Lower leg skin (tissue), 3 donors: ENCODE data around the gene RFNG.

ENCODE experiments used
- POLR2A ChIP-seq, 2 donors: fragments of 450-650 bp; IDR thresholded peaks; one replicate each; pipeline ENCODE4 v1.6.1; 2016 to 2017; ENCODE audit warnings: antibody characterized with exemption in 2 of 2, mild to moderate bottlenecking in 1 of 2, moderate library complexity in 1 of 2
- TF ChIP-seq, protein P1 (sequence below), 3 donors: fragments of 450-650 bp; IDR thresholded peaks; one replicate each; pipeline ENCODE4 v1.5.1; 2016; ENCODE audit warnings: antibody characterized with exemption in 3 of 3, mild to moderate bottlenecking in 3 of 3, moderate library complexity in 2 of 3

DNA sequence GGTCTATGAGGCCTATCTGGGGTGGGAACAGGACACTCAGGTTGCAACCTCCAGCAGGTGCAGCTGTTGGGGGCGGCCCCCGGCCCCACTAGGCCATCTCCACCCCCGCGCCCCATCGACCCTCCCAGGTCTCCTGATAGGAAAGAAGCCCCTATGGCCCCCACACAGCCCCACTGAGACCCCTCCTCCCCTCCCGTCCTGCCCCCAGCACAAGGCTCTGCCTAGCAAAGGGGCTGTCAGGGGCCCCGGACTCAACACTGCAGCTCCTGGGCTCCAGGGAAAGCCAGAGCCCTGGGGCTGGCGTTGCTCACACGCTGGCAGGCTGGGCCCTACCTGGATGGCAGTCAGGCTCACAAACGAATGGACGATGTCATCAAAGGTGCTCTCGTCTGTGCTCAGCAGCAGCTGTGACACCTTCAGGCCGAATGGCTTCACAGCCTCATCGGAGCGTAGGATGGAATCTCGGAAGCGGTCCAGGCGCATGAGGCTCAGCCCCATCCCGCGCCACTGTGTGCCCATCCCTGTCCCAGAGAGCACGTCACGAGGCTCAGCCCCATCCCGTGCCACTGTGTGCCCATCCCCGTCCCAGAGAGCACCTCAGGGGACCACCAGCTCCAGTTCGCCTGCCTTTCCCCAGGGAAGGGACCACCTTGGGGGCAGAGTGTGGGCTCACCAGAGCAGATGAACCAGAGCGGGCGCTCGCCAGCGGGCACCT is 39.1 kb upstream of the RFNG start:
- TF ChIP-seq, protein P1, sequence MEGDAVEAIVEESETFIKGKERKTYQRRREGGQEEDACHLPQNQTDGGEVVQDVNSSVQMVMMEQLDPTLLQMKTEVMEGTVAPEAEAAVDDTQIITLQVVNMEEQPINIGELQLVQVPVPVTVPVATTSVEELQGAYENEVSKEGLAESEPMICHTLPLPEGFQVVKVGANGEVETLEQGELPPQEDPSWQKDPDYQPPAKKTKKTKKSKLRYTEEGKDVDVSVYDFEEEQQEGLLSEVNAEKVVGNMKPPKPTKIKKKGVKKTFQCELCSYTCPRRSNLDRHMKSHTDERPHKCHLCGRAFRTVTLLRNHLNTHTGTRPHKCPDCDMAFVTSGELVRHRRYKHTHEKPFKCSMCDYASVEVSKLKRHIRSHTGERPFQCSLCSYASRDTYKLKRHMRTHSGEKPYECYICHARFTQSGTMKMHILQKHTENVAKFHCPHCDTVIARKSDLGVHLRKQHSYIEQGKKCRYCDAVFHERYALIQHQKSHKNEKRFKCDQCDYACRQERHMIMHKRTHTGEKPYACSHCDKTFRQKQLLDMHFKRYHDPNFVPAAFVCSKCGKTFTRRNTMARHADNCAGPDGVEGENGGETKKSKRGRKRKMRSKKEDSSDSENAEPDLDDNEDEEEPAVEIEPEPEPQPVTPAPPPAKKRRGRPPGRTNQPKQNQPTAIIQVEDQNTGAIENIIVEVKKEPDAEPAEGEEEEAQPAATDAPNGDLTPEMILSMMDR (IDR thresholded peaks at IDR 0.05), result no peak
- TF ChIP-seq POLR2A (IDR thresholded peaks at IDR 0.05), result no peak
